NOMO-1 treated with DMSO at 0.1 percent for 48 hours (cell line): ENCODE results near the gene PSPC1.
"Not testable (repeated sequence)": the region's sequence is repeated elsewhere in the genome, so short reads cannot be mapped to it uniquely, and the experiment has no call there.

Experiments
- DNase-seq: peaks from one replicate; lab custom pipeline; 2025; ENCODE audit not compliant: unreplicated experiment; lab: John Stamatoyannopoulos, UW

Gene PSPC1

DNA sequence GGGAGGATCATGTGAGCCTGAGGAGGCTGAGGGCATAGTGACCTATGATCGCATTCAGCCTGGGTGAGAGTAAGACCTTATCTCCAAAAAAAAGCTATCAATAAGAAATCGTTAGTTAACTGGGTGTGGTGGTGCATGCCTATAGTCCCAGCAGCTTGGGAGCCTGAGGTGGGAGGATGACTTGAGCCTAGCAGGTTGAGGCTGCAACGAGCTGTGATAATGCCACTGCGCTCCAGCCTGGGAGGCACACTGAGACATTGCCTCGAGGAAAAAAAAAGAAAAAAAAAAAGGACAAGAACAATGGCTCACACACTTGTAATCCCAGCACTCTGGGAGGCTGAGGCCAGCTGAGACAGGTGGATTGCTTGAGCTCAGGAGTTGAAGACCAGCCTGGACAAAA is 16.2 kb downstream of the PSPC1 start:
- DNase-seq: no peak

DNA sequence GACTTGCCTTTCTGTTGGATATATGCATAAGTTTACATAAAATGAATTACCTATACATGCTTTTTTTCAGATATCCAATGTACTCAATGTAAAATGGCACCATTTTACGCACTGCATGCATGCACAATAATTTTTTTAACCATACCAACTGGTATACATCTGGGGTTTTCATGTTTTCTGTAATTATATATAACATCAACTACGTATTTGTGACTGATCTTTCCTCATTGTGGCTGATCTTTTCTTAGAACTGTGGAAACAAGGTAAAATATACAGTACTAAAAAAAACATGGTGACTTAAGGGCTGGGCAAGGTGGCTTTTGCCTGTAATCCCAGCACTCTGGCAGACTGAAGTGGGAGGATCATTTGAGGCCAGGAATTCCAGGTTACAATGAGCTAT is 18.5 kb downstream of the PSPC1 start:
- no peak for DNase-seq

DNA sequence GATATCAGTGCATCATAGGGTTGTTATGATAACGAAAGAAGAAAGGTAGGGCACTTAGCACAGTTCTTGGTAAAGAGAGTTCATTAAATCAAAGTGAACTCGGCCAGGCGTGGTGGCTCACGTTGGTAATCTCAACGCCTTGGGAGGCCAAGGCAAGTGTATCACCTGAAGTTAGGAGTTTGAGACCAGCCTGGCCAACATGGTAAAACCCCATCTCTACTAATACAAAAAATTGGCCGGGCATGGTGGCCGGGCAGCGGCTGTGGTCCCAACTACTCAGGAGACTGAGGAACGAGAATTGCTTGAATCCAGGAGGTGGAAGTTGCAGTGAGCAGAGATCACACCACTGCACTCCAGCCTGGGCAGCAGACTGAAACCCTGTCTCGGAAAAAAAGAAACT is 19.1 kb downstream of the PSPC1 start:
- no peak for DNase-seq

GRCh38 chr13:19759669-19760068 is 23.1 kb downstream of the PSPC1 start:
- no peak for DNase-seq

DNA sequence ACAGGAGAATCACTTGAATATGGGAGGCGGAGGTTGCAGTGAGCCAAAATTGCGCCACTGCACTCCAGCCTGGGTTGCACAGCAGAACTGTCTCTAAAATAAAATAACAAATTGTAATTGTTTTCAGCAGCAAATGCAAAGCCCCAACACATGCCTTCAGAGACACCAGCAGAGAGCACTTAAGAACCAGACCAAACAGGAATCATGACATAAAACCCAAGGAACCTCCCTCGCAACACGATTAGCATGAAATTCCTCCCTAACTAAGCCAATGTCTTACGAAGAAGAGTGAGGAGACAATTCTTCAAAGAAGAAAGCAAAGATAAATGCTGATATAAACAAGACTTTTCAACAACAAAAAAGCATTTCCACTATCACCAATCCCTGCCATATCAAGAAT is 40.1 kb downstream of the PSPC1 start:
- no peak for DNase-seq

DNA sequence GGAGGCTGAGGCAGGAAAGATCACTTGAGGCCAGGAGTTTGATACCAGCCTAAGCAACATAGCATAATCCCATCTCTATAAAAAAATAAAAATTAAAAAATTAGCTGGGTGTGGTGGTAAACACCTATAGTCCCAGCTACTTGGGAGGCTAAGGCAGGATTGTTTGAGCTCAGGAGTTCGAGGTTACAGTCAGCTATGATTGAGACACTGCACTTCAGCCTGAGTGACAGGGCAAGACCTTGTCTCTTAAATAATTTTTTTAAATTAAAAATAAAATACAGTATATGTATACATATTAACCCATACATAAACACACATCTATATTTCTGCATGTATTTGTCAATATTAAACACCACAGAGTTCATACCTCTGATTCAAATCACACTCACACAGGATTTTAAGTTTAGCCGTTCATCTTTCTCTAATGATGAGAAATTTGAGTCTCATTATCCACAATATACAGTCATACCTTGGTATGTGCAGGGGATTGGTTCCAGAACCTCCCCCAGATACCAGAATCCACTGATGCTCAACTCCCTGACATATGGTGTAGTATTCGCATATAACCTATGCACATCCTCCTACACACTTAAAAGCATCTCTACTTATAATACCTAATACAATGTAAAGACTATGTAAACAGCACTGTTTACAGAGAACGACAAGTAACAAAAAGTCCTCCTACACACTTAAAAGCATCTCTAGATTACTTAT is 44.7 kb downstream of the PSPC1 start:
- no peak for DNase-seq

DNA sequence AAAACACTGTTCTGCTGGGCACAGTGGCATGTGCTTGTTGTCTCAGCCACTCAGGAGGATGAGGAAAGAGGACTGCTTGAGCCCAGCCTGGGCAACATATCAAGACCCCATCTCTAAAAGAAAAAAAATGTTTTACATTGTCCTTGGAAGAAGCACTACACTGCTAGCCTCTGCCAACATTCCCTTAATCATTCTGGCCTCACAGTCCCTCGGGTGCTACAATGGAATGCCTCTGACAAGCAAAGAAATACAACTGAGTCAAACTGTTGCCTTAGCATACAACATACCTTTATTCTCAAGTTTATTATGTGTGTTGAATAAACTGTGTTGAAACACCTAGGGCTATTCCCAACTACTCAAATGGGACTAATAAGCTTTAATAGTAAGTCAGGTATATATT is 56.1 kb downstream of the PSPC1 start:
- DNase-seq: no peak

GRCh38 chr13:19725320-19725719 is 57.4 kb downstream of the PSPC1 start:
- DNase-seq: no peak

DNA sequence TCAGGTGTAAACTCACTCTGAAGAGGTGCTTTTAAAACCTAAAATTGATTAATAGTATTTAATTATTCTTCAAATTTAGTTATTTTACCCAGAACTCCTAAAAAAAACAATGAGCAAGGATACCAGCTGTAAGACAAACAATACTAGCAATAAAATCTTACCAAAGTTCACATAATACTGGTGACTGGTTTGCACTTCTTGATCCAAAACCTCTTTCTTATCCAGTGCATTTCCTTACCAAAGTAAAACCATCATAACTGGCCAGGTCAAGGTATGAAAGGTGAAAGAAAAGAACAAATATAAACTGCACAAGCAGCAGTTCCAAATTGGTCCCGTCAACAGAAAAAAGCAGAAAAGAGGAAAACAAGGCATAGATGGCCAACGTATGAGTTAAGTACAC is 62.7 kb downstream of the PSPC1 start:
- no peak for DNase-seq

DNA sequence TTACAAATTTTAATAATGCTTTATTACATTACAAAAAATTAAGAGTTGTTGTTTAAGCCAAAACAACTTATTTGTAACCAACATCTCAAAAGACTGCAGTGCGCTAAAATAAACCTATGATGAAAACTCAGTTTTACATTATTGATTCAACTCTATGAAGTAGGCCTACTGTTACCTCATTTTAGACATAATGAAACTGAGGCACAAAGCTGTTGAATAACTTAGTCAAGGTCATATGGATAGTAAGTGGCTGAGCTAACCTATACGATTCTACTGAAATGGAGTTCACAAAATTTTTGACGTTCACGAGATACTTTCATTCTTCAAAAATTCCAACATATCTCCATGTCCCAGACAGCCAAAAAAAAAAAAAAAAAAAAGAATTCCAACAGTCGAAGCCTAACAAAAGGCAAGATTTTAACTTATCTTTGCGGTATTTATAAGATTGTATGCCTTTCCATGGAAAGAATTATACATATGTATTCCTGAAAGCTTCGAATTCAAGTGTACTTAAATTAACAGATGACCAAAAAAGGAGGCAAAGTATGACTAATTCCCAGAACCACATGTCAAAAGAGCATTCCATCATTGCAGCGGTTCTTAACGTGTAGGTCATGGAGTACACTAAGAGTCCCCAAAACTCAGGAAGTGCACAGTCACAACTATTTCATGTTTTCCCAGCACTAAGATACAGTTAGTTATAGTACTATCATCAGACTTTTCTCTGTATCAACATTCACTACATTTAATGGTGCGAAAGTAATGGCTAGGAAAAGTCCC is 69.4 kb downstream of the PSPC1 start:
- DNase-seq: no peak

DNA sequence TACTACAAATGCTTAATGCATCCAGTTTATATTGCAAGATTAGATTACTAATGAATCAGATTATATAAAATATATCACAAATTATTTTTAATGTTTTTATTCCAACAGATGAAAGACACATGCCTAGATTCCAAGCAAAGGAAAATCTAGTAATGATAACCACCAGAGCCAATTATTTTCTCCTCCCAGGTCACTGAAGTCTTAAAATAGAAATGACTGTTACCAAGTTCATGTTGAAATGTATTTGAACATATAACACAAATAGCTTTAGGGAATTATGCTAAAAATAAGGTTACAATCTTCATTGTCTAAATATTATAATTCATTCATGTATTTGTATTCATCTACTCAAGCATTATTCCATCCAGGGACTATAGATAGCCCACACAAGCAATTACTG is 73.0 kb downstream of the PSPC1 start:
- DNase-seq: not testable (repeated sequence)

- not testable (repeated sequence) for DNase-seq
Observed at GRCh38 chr13:19709039-19709438, 73.7 kb downstream of the PSPC1 start.

DNA sequence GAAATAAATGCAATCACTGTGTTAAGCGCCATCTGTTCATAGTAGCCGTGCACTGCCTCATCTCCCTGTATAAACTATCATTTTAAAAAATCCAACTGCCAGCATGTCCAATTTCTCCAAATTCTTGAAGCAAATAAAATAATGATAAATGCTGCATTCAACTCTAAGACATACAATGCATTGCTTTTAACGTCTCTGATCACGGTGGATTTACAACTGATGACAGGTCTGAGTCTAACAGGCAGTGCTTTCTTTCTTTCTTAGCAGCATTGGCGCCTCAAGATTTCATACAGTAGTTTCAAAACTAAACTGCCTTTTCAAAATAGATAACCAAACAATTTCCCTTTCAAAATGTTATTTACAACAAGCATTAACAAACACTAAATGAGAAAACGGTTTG is 78.5 kb downstream of the PSPC1 start:
- DNase-seq: not testable (repeated sequence)

GRCh38 chr13:19701619-19702018 is 81.1 kb downstream of the PSPC1 start:
- not testable (repeated sequence) for DNase-seq

DNA sequence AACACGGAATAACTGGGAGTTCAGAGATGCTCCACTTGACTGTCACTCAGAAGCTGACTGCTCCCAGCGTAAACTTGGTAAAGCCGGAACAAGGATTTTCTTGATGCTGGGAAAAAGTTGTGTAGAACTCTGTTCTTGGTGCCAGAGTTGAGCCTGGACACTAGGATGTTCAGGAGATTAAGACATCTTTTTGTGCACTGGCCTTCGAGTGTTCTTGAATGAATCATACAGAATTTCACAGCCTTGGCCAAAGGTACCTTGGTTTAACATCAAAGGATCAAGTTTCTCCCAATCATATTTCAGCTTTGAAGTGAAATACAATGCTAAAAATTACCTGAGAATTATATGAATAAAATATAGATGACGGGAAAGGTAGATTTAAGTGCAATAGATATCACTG is 81.8 kb downstream of the PSPC1 start:
- not testable (repeated sequence) for DNase-seq

DNA sequence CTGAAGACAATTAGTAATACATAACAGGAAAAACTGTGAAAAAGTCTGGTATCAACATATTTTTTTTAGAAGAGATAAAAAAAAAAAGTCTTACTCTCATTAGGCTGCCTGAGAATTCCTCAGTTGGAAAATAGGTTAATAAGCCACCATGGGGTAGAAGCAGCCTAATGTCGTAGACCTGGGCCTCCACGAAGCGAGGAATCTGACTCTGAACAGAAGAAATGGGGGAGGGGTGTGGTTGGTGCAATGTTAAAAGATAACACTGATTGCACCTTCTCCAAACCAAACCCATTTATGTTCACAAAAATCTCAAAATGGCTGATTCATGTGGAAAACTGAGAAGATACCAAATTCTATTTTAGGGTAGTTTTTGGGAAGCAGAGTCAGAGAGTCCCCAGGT is 86.9 kb downstream of the PSPC1 start:
- DNase-seq: no peak

DNA sequence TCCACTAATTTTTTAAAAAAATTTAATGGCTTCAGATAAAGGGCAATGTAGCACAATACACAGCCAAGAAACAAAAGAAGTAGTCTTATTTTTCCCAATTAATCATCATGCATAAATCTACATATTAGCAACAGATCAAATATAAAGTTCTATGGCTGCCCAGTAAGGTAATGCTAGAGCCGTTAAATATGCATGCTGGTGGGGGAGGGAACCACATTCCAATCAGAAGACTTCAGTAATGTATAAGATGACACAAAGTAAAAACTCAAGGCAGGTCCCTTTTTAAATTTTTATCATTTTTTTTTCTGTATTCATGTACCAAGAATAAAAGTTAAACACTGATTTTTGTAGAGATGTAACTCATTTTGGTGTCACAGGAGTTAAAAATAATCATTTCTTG is 87.3 kb downstream of the PSPC1 start:
- DNase-seq: no peak

GRCh38 chr13:19691447-19691846 is 91.3 kb downstream of the PSPC1 start:
- not testable (repeated sequence) for DNase-seq

DNA sequence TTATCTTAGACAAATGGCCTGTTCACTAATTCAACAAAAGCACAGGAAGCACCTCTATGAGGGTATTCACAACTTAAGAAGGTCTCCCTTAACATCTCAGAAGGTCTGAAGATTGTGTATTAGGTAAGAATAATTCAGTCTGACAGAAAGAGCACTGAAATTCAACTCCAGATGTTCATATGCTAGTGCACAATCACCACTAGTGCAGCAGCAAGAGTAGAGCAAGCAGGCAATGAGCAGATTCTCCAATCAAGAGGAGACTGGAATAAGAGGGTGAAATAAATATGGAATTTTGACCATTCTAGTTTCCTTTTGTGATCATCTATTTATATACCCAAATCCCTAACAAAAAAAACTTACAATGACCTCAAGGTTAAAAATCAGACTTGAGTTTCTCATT is 97.3 kb downstream of the PSPC1 start:
- no peak for DNase-seq

GRCh38 chr13:19685034-19685433 is 97.7 kb downstream of the PSPC1 start:
- DNase-seq: no peak

DNA sequence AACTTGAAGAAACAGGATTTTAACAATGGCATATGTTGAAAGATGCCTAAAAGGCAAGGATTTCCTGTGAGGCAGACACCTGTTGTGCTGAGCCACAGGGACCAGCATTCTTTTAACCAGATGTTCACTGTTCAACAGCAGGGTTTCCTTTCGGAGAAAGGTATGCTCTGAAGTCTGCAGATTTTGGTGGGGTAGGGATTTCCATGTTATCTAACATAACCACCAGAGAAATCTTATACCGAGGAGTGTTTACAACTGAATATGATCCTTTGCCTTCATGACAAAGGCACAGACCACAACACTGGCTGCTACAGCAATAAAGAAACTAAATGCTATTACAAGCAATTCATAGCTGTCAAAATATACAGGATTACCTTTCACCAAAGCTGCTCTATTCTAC is 101.2 kb downstream of the PSPC1 start:
- DNase-seq: no peak

DNA sequence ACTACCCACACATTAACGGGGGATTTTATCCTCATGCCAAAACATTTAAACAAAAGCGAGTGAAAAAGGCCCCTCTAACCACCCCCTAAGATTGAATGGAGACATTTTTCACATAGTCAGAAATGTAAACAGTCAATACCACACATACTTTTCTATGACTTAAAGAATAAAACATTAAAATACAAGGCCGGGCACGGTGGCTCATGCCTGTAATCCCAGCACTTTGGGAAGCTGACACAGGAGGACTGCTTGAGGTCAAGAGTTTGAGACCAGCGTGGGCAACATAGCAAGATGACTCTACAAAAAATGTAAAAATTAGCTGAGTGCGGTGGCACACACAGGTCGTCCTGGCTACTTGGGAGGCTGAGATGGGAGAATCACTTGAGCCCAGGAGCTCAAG is 102.0 kb downstream of the PSPC1 start:
- DNase-seq: no peak

GRCh38 chr13:19676168-19676567 is 106.6 kb downstream of the PSPC1 start:
- DNase-seq: no peak
